Activated CD8-positive, alpha-beta memory T cell treated with anti-CD3 and anti-CD28 coated beads, Interleukin-2, amount 50 U/mL, for 48 hours (primary cell): ENCODE data around the gene NPAS3.

Experiments used
- DNase-seq: peaks from one replicate; pipeline ENCODE4 v3.0.0-alpha.2; 2020

NPAS3 gene

GRCh38 chr14:33567731-33568130, 629.1 kb downstream of the NPAS3 start:
- no peak for DNase-seq

DNA sequence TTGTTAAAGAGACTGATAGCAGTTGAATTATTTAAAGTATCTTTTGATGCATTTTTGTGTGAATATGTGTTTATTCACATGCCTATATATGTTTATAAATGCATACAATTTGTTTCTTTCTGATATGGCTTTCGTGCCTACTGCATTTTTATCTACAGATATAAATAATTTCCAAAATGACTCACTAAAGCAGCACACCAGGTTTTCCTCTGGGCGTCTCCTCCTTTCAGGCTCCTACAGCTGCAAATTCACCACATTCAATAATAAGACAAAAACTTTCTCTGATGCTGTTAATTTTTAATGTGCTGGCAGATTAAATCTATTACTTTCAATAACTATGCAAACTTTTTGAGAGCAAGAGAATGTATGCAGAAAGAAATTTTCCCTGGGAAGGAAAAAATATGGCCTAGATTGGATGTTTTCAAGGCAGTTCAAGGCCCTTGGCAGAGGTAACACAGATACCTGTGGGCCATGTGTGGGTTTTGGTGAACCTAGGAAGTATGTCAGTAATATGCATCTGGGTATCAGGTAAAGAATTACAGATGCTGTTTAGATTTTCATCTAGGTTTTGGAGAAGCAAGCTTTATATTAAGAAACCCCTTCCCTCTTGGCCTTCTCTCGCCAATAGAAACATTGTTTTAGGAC, 630.4 kb downstream of the NPAS3 start:
- no peak for DNase-seq

- no peak for DNase-seq
These were observed 631.4 kb downstream of the NPAS3 start for GRCh38 chr14:33569821-33570687.

GRCh38 chr14:33570694-33571310, 632.1 kb downstream of the NPAS3 start:
- DNase-seq: no peak

DNA sequence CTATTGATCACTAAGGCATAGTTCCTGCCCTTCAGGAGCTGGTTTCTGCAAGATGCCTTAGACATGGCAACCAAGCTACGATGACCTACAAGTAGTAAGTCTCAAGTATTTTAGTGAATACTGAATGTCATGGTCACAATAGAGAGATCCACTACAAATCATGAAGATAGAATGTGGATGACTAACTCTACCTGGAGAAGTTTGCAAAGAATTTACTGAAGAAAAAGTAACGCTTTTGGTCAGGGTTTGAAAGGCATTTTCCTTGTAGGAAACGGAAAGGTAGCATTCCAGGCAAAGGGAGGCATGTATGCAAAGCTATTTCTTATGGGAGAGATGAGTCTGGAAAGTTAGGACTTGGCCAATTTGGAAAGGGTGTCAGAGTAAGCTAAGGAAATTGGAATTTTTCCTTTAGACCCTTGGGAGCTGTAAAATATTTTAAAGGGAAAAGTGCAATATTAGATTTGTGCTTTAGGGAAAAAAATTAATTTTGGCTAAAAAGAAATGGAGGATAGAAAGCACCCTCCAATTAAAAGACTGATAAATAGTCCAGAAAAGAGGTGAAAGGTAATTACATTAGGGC, 634.7 kb downstream of the NPAS3 start:
- DNase-seq: no peak

DNA sequence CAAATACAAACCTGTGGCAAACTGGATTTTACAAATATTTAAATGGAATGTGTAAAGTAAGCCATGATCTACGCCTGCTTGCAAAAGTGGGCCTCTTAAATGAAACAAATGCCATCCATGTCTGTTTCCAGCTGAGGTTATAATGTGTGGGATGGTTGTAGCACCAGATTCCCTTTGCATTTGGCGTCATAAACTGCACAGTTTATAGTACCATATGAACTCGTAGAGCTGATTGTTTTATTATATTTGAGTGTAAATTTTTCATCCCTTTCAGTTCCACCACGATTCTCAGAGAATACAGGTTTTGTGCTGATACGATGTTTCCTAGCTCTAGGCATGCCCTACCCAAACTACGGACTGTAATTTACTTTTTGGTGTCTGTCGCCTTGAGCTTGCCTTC, 637.3 kb downstream of the NPAS3 start:
- DNase-seq: no peak

DNA sequence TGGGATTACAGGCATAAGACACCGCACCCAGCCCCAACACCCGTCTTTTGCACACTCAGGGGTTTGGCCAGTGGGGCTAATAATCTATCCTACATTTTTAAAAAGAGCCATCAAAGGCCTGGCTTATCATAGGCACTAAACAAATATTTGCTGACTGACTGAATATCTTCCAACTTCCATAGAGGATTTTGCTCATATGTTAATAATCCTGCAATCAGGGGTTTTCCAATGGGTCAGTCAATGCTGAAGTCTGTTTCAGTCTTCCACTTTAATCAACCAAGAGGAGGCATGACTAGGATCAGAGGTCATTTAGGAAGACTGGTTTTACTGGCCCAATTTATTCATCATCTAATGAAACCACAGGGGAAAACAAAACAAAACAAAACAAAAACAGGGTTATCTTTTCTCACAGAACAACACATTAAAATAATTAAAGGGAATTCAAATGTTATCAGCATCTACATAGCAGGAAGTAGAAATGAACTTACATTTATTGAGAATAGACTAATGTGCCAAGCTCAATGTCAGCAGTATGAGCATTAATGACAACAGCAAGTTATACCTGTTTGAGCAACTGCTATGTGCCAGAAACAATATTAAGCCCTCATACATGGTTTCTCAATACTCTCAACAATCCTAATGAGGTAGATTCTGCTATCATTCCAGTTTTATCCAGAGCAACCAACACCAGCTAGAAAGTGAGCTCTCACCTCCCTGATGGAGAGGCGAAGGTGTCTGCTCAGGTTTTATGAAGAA, 640.0 kb downstream of the NPAS3 start:
- DNase-seq: no peak

- no peak for DNase-seq
These were observed 641.6 kb downstream of the NPAS3 start for GRCh38 chr14:33580231-33580749.

GRCh38 chr14:33580841-33581240, 642.2 kb downstream of the NPAS3 start:
- DNase-seq: no peak

GRCh38 chr14:33584697-33585096, 646.0 kb downstream of the NPAS3 start:
- DNase-seq: no peak

- no peak for DNase-seq
These were observed 648.1 kb downstream of the NPAS3 start for GRCh38 chr14:33586806-33587205.

- no peak for DNase-seq
These were observed 649.1 kb downstream of the NPAS3 start for GRCh38 chr14:33587791-33588190.

DNA sequence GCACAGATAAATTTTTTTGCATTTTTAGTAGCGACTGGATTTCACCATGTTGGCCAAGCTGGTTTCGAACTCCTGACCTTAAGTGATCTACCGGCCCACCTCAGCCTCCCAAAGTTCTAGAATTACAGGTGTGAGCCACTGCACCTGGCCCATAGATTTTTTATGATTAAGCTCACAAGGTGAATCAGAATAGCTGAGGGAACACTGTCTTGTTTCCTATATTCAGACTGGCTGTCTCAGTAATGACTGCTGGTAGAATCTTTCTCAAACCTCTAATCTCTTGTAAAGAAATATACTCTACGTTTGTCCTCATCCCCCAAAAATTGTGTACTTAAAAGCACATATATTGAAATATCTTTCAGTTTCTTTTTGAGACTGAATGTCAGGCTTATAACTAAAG, 650.1 kb downstream of the NPAS3 start:
- no peak for DNase-seq

- DNase-seq: no peak
These were observed 650.7 kb downstream of the NPAS3 start for GRCh38 chr14:33589334-33589733.

- DNase-seq: no peak
These were observed 652.4 kb downstream of the NPAS3 start for GRCh38 chr14:33590891-33591630.

GRCh38 chr14:33592297-33592696, 653.6 kb downstream of the NPAS3 start:
- no peak for DNase-seq

- no peak for DNase-seq
These were observed 657.8 kb downstream of the NPAS3 start for GRCh38 chr14:33596211-33597080.

GRCh38 chr14:33598582-33598981, 659.9 kb downstream of the NPAS3 start:
- DNase-seq: no peak

- DNase-seq: no peak
These were observed 663.7 kb downstream of the NPAS3 start for GRCh38 chr14:33602396-33602795.

- no peak for DNase-seq
These were observed 667.9 kb downstream of the NPAS3 start for GRCh38 chr14:33606591-33606990.

GRCh38 chr14:33609582-33609981, 670.9 kb downstream of the NPAS3 start:
- DNase-seq: no peak
